ENCODE data around the gene COL7A1.

DNA sequence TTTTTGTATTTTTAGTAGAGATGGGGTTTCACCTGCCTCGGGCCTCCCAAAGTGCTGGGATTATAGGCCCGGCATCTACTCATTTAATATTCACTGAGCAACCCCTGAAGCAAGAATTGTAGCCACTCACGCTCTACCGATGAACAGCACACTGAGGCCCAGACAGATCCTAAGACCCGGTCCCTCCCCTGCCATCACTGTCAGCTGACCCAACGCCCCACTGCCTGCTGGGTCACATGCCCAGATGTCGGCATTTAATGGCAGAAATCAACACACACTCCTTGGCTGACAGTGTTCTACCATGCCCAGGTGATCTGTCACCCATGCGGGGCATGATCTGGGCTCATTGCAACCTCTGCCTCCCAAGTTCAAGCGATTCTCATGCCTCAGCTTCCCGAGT is 29.6 kb upstream of the COL7A1 start:
- TF ChIP-seq GATA2 (IDR thresholded peaks at IDR 0.05; ENCODE audit: low read depth, low read length) (no peak), GATA3 (IDR thresholded peaks at IDR 0.05; ENCODE audit: low read depth, low read length) (no peak)

All from SH-SY5Y (cell line).